Natural killer cell (primary cell): Measurements from ENCODE around the gene NEURL1B. TPM values are rescaled to one million over a fixed set of nuclear protein-coding genes. Genes with fewer than 3 reads are reported as not detected.

ENCODE experiments used
- ATAC-seq, 3 donors: fragments of 150-1000 bp in 2 of 3; fragments of 200-7000 bp in 1 of 3; cut with Tn5 transposase; 1 replicate in 1 of 3; 2 replicates in 2 of 3; pipeline ENCODE4 v1.10.0; 2021; ENCODE audit warnings: mild to moderate bottlenecking in 2 of 3, moderate library complexity in 2 of 3
- DNase-seq, 2 donors: peaks; one replicate each; pipeline versions ENCODE4 v3.0.0 to v3.0.0-alpha.2; 2013 to 2021; ENCODE audit warnings: mixed read lengths in 1 of 2
- H3K27ac ChIP-seq: one replicate; pipeline ENCODE4 v1.5.1; 2013; ENCODE audit warnings: mild to moderate bottlenecking, low read length
- H3K27me3 ChIP-seq: one replicate; pipeline ENCODE4 v1.6.1; 2013; ENCODE audit warnings: low read length; ENCODE audit not compliant: control insufficient read depth, insufficient read depth
- H3K36me3 ChIP-seq: one replicate; pipeline ENCODE4 v1.6.1; 2013; ENCODE audit warnings: low read length; ENCODE audit not compliant: control insufficient read depth, insufficient read depth
- H3K4me1 ChIP-seq: one replicate; pipeline ENCODE4 v1.6.1; 2013; ENCODE audit warnings: low read length; ENCODE audit not compliant: control insufficient read depth, insufficient read depth
- H3K4me3 ChIP-seq: one replicate; pipeline ENCODE4 v1.5.1; 2013; ENCODE audit warnings: low read length
- H3K9me3 ChIP-seq: one replicate; pipeline ENCODE4 v1.6.1; 2013; ENCODE audit warnings: low read length; ENCODE audit not compliant: control insufficient read depth, insufficient read depth
- H3K27ac Mint-ChIP-seq, 2 donors: one replicate each; pipeline ENCODE4 v1.8.0; 2022; ENCODE audit warnings: mild to moderate bottlenecking in 2 of 2, mixed read lengths in 2 of 2, moderate library complexity in 1 of 2
- H3K27me3 Mint-ChIP-seq, 2 donors: one replicate each; pipeline ENCODE4 v1.8.0; 2022; ENCODE audit warnings: low read depth in 2 of 2, mixed read lengths in 2 of 2
- H3K36me3 Mint-ChIP-seq: one replicate; pipeline ENCODE4 v1.8.0; 2022; ENCODE audit warnings: mixed read lengths
- H3K4me1 Mint-ChIP-seq, 2 donors: one replicate each; pipeline ENCODE4 v1.8.0; 2022; ENCODE audit warnings: mixed read lengths in 2 of 2
- H3K4me3 Mint-ChIP-seq: one replicate; pipeline ENCODE4 v1.8.0; 2022; ENCODE audit warnings: mild to moderate bottlenecking, moderate library complexity, mixed read lengths
- H3K9me3 Mint-ChIP-seq, 2 donors: one replicate each; pipeline ENCODE4 v1.8.0; 2022; ENCODE audit warnings: mixed read lengths in 2 of 2
- CTCF ChIP-seq: fragments of 200-600 bp; IDR thresholded peaks from one replicate; pipeline ENCODE4 v1.8.0; 2022; ENCODE audit warnings: antibody characterized with exemption
- WGBS: methylation state at CpG from one replicate; pipeline ENCODE4 v1.1.7; 2013; ENCODE audit warnings: missing lambda C conversion rate; ENCODE audit not compliant: insufficient coverage; 5-methylcytosine and 5-hydroxymethylcytosine counted together
- intact Hi-C: fragments of 100-400 bp; cut with micrococcal nuclease; formaldehyde crosslinking; loops from one replicate; pipeline ENCODE4 v1.14.2; 2022
- total RNA-seq, 4 donors: library from RNA; stranded (reverse); fragments of 120-200 nt in 1 of 4; gene quantifications; one replicate each; pipeline versions ENCODE4 v1.2.3 to v1.2.4, GENCODE V29; 2013 to 2022

NEURL1B gene
- total RNA-seq, 3 donors from 2014 or later (not counting 1 experiment from before 2014, with no cell fraction given) = 0.28 to 0.54 (median 0.45) TPM

GRCh38 chr5:172685091-172685490 is 44.0 kb downstream of the NEURL1B start:
- Mint-ChIP-seq H3K36me3 (no peaks in the 10 kb centered on the region), H3K27me3 (peaks cover 0 to 3% of the 10 kb centered on the region in 2 donors), H3K4me3 (peak overlapping the region; percentile 80), H3K27ac (peak overlapping the region; percentile 49 to 72), H3K9me3 (peaks cover 0 to 3% of the 10 kb centered on the region in 2 donors), H3K4me1 (peaks cover 5% of the 10 kb centered on the region in 2 donors)
- Histone ChIP-seq H3K36me3 (no peaks in the 10 kb centered on the region), H3K9me3 (no peaks in the 10 kb centered on the region), H3K27ac (no peak overlapping the region), H3K4me1 (peaks cover 19% of the 10 kb centered on the region), H3K27me3 (no peaks in the 10 kb centered on the region), H3K4me3 (no peak overlapping the region)
- WGBS = 83% methylated on average over 4 of the region's 4 CpGs
- DNase-seq = no peak
- intact Hi-C loops = no loop called here
- no peak for TF ChIP-seq CTCF
- no peak for ATAC-seq

- Histone ChIP-seq H3K4me1 (peaks cover 19% of the 10 kb centered on the region), H3K9me3 (no peaks in the 10 kb centered on the region), H3K27ac (no peak overlapping the region), H3K4me3 (no peak overlapping the region), H3K27me3 (no peaks in the 10 kb centered on the region), H3K36me3 (no peaks in the 10 kb centered on the region)
- intact Hi-C loops = no loop called here
- TF ChIP-seq CTCF = no peak
- peaks cover 5% of the 10 kb centered on the region in 2 donors for H3K4me1 Mint-ChIP-seq
- no peak overlapping the region for H3K4me3 Mint-ChIP-seq
- H3K9me3 Mint-ChIP-seq = peaks cover 0 to 3% of the 10 kb centered on the region in 2 donors
- ATAC-seq = no peak
- WGBS = 97% methylated on average over 8 of the region's 10 CpGs
- H3K27ac Mint-ChIP-seq = no peak overlapping the region
- DNase-seq = no peak
- H3K36me3 Mint-ChIP-seq = no peaks in the 10 kb centered on the region
- peaks cover 0 to 3% of the 10 kb centered on the region in 2 donors for H3K27me3 Mint-ChIP-seq
These were observed 45.0 kb downstream of the NEURL1B start for GRCh38 chr5:172686111-172686510.

DNA sequence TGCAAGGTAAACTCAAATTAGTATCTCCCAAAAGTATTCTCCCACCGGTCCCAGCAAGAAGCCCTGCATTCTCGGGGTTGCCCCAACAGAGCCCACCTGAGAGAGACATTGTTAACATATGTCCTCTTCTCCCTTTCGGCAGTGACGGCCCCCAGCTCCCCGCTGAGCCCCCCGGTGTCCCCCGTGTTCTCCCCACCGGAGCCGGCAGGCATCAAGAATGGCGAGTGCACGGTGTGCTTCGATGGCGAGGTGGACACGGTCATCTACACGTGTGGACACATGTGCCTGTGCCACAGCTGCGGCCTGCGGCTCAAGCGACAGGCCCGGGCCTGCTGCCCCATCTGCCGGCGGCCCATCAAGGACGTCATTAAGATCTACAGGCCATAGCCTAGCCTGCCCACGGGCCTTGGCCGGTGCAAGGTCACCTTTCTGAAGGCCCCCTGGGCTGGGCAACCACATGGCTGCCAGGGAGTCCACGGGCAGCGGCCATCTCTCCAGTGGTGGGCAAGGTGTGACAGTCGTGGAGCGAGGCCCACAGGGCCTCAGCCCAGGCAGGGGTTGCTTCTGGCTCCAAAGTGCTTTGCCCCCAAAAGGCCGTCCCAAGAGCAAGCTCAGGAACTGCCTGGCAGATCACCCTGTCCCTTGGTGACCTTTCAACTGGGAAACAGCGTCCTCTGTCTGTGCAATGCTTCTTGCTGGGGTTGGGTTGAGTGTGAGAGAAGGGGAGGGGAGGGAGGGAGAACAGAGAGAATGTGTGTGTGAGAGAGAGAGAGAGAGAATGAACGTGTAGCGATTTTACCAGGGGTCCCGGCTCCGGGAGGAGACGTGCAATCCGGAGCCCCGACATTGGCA is 45.7 kb downstream of the NEURL1B start:
- H3K4me1 ChIP-seq = peaks cover 19% of the 10 kb centered on the region
- intact Hi-C loops = no loop called here
- H3K36me3 Mint-ChIP-seq = no peaks in the 10 kb centered on the region
- 95% methylated on average over 37 of the region's 37 CpGs for WGBS
- no peak for DNase-seq
- peaks cover 0 to 3% of the 10 kb centered on the region in 2 donors for H3K27me3 Mint-ChIP-seq
- H3K4me1 Mint-ChIP-seq = peaks cover 5% of the 10 kb centered on the region in 2 donors
- H3K27ac ChIP-seq = no peak overlapping the region
- H3K27me3 ChIP-seq = no peaks in the 10 kb centered on the region
- H3K27ac Mint-ChIP-seq = no peak overlapping the region
- no peaks in the 10 kb centered on the region for H3K36me3 ChIP-seq
- H3K4me3 ChIP-seq = no peak overlapping the region
- no peaks in the 10 kb centered on the region for H3K9me3 ChIP-seq
- peaks cover 0 to 3% of the 10 kb centered on the region in 2 donors for H3K9me3 Mint-ChIP-seq
- ATAC-seq = no peak
- no peak overlapping the region for H3K4me3 Mint-ChIP-seq
- no peak for TF ChIP-seq CTCF
